HL-60 (cell line): ENCODE results near the gene UBA7.

Source experiments
- GABPA ChIP-seq: IDR thresholded peaks from 2 replicates; pipeline ENCODE4 v1.6.1; 2012; ENCODE audit warnings: low read depth
- SPI1 ChIP-seq: IDR thresholded peaks from 2 replicates; pipeline ENCODE4 v1.6.1; 2012; ENCODE audit warnings: low read depth, mild to moderate bottlenecking, borderline replicate concordance
- TF ChIP-seq, protein P1 (sequence below): IDR thresholded peaks from one replicate; pipeline ENCODE4 v1.5.1; 2011; ENCODE audit warnings: low read length, control low read depth, inconsistent platforms; ENCODE audit not compliant: insufficient read depth
- TF ChIP-seq, protein P2 (sequence below): IDR thresholded peaks from 2 replicates; pipeline ENCODE4 v1.6.1; 2012; ENCODE audit warnings: low read depth; ENCODE audit not compliant: insufficient replicate concordance

DNA sequence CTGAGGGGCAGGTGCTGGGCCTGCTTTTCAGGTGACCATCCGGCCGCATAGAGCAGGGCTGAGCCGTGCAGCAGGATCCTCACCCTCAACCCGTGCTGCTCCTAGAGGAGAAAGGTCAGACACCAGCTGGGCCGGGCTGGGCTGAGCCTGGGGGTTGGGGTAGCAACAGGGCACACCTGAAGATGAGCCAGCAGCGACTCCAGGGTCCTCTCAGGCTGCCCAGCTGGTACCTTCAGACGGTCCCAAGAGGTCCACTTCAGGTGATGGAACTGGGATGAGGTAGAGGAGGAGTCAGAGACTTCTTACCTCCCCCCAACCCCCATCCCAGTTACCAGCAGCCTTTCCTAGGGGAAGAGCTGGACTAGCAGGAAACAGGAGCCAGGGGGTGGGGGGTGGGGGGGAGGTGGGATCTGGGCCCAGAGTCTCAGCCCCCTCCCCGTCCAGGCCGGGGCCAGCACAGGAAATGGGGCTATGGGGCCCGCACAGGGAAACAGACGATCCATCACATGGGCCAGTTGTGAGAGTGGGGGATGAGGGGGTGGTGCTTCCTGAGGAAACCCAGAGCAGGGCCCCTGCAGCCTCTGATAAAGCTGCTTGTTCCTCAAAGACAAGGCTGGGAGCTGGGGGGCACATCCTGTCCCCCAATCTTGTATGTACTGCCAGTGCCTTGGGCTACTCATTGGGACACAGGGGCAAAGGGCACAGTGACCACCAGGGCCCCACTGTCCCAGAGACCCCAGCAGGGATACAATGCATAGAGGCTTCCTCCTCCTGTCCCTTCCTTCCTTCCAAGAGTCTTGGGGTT lies 7.7 kb downstream of the UBA7 start:
- TF ChIP-seq, protein P1, sequence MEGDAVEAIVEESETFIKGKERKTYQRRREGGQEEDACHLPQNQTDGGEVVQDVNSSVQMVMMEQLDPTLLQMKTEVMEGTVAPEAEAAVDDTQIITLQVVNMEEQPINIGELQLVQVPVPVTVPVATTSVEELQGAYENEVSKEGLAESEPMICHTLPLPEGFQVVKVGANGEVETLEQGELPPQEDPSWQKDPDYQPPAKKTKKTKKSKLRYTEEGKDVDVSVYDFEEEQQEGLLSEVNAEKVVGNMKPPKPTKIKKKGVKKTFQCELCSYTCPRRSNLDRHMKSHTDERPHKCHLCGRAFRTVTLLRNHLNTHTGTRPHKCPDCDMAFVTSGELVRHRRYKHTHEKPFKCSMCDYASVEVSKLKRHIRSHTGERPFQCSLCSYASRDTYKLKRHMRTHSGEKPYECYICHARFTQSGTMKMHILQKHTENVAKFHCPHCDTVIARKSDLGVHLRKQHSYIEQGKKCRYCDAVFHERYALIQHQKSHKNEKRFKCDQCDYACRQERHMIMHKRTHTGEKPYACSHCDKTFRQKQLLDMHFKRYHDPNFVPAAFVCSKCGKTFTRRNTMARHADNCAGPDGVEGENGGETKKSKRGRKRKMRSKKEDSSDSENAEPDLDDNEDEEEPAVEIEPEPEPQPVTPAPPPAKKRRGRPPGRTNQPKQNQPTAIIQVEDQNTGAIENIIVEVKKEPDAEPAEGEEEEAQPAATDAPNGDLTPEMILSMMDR: no peak
- TF ChIP-seq, protein P2, sequence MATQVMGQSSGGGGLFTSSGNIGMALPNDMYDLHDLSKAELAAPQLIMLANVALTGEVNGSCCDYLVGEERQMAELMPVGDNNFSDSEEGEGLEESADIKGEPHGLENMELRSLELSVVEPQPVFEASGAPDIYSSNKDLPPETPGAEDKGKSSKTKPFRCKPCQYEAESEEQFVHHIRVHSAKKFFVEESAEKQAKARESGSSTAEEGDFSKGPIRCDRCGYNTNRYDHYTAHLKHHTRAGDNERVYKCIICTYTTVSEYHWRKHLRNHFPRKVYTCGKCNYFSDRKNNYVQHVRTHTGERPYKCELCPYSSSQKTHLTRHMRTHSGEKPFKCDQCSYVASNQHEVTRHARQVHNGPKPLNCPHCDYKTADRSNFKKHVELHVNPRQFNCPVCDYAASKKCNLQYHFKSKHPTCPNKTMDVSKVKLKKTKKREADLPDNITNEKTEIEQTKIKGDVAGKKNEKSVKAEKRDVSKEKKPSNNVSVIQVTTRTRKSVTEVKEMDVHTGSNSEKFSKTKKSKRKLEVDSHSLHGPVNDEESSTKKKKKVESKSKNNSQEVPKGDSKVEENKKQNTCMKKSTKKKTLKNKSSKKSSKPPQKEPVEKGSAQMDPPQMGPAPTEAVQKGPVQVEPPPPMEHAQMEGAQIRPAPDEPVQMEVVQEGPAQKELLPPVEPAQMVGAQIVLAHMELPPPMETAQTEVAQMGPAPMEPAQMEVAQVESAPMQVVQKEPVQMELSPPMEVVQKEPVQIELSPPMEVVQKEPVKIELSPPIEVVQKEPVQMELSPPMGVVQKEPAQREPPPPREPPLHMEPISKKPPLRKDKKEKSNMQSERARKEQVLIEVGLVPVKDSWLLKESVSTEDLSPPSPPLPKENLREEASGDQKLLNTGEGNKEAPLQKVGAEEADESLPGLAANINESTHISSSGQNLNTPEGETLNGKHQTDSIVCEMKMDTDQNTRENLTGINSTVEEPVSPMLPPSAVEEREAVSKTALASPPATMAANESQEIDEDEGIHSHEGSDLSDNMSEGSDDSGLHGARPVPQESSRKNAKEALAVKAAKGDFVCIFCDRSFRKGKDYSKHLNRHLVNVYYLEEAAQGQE: no peak
- TF ChIP-seq GABPA (no peak), SPI1 (peak; percentile 45; the same call in 1 of the 2 replicates)
